PC-3 (cell line): ENCODE measurements around the gene LMCD1.

ENCODE experiments used
- EZH2phosphoT487 ChIP-seq: fragments of 300-600 bp; sonication (generic); IDR thresholded peaks from 2 replicates; pipeline ENCODE4 v1.6.1; 2018; ENCODE audit warnings: mild to moderate bottlenecking, antibody characterized with exemption, low read length, borderline replicate concordance
- TF ChIP-seq, protein P1 (sequence below): fragments of 300-600 bp; sonication (generic); conservative IDR thresholded peaks from 2 replicates; pipeline ENCODE4 v1.5.1; 2017; ENCODE audit warnings: antibody characterized with exemption, low read depth, mild to moderate bottlenecking, low read length

DNA sequence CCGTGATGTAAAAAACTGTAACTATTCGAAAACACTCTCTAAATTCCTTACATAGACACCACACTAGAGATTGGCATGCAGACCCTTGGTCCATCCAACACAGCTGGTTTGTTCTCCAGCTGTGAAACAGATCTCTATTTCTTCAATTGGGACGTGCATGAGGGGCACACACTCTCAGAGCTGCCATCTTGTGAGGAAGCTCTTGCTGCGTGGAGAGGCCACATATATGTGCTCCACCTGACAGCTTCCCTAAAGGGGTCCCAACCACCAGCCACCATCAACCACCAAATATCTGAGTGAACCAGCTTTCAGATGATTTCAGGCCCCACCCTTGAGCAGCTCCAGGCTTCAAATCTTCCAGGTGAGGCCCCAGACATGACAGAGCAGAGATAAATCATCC, 117.3 kb downstream of the LMCD1 start:
- TF ChIP-seq, protein P1, sequence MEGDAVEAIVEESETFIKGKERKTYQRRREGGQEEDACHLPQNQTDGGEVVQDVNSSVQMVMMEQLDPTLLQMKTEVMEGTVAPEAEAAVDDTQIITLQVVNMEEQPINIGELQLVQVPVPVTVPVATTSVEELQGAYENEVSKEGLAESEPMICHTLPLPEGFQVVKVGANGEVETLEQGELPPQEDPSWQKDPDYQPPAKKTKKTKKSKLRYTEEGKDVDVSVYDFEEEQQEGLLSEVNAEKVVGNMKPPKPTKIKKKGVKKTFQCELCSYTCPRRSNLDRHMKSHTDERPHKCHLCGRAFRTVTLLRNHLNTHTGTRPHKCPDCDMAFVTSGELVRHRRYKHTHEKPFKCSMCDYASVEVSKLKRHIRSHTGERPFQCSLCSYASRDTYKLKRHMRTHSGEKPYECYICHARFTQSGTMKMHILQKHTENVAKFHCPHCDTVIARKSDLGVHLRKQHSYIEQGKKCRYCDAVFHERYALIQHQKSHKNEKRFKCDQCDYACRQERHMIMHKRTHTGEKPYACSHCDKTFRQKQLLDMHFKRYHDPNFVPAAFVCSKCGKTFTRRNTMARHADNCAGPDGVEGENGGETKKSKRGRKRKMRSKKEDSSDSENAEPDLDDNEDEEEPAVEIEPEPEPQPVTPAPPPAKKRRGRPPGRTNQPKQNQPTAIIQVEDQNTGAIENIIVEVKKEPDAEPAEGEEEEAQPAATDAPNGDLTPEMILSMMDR: no peak
- TF ChIP-seq EZH2phosphoT487: no peak
